Raji (cell line): Measurements from ENCODE around the gene RUNX1.

Experiments
- POLR2A ChIP-seq: IDR thresholded peaks from 2 replicates; pipeline ENCODE4 v1.6.1; 2011; ENCODE audit warnings: low read depth, low read length, control low read depth; ENCODE audit not compliant: insufficient read depth

Gene RUNX1

GRCh38 chr21:35034203-35034926 lies 14.7 kb downstream of the RUNX1 start:
- no peak for TF ChIP-seq POLR2A

DNA sequence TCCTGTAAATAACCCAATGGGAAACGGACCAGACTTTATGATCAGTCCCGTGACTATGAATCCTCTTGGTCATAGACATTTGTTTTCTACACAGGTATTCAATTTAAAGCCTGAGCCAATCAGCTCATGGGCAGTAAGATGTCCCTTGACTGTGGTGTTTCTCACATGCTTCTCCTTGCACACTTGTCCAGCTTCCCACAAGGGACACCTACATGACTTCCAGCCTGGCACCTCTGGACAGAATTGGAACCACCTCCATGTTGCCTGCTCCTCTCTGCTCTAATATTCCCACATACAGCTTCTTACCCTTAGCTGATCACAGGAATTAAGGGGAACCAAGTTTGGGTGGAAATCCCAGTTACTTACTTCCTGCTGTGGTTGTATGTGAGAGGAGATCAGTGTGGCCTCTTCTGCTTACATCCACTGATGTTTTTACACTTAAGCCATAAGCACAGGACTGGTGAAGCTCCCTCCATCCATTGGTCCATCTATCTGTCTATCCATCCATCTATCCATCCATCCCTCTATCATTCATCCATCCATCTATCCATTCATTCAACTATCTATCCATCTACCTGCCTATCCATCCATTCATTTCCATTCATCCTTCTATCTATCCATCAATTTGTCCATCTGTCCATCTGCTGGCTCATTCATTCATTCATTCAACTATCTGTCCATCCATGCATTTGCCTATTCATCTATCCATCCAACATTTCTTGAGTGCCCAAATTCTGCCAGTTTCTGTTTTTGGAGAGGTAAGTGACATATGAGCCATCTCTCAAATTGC lies 16.4 kb downstream of the RUNX1 start:
- TF ChIP-seq POLR2A, result no peak

- no peak for TF ChIP-seq POLR2A
Measured at GRCh38 chr21:35028451-35028978, 20.6 kb downstream of the RUNX1 start.

- no peak for TF ChIP-seq POLR2A
Measured at GRCh38 chr21:35027563-35028450, 21.3 kb downstream of the RUNX1 start.

- TF ChIP-seq POLR2A, result 0 out of 2 replicates have a peak, but pooled peaks have one; percentile 31
Measured at GRCh38 chr21:35026617-35027562, 22.2 kb downstream of the RUNX1 start.

DNA sequence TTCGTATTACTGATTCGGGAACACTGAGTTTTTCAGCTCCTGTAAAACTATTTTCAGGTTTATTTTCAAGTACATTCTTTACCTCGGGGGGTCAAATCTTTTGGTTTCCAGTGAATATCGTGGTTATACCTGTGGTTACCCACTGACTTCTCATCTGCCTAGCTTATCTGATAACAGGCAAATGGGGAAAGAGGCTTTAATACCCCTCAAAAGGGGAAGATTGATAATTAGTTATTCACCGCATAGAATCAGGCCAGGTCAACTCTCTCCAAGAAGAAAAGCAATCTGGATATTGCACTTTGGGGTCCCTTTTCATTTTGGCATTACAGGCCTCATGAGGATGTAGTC lies 23.0 kb downstream of the RUNX1 start:
- TF ChIP-seq POLR2A, result no peak

DNA sequence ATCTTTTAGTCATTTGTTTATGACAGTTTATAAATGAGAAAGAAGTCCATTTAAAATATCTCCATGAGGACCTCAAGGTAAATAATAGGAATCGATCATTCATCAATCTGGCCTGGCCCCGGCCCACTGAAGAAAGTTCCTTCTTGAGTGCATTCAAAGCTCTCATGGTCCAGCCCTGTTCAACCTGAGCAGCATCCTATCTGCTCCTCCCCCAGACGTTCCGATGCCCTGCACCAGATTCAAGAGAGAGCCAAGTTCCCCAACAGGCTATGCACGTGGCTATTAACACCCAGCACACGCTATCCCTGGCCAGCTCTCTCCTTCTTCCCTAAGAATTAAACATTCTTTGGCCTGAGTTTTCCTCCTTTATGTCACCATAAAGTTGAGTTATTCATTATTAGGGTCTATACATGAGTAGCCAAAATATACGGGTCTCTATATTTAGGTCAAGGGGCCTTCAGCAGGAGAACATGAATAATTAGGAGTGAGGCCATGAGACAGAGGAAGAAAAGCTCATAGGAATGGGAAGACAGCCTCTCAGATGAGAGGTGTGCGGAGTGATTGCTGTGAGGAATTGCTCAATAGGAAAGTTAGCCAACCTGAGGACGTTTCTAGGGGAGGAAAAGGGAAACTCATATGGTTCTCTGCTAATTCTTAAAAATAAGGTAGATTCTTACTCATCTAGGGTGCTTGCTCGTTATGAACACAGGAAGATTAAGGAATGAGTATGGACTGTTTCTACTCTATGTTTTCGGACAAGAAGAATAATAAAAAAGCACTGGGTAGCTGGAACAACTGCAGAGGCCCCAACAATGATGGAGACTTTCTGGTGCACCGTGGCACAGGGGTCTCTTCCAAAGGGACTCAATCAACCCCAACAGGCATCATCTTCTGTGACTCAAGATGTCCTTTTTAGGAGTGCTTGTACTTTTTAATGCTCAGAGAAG lies 23.6 kb downstream of the RUNX1 start:
- TF ChIP-seq POLR2A, result no peak

DNA sequence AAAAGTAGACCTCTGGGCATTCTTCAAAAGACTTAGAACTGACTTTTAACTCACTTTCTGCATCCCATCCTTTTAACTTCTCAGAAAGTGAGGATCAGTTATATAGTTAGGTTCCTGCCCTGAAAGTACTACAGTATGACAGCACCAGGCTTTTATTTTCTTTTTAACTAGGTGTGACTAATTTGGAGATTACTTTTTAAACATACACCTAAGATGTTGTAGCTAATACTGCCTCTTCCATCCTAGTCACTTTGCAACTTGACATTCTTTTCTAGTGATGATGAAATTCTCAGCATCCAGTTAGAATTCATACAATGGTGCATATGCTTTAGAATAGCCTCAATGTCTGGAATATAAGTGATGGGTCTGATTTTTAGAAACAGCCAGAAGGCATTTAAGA lies 24.6 kb downstream of the RUNX1 start:
- TF ChIP-seq POLR2A, result no peak

- no peak for TF ChIP-seq POLR2A
Measured at GRCh38 chr21:35024071-35024420, 25.1 kb downstream of the RUNX1 start.

DNA sequence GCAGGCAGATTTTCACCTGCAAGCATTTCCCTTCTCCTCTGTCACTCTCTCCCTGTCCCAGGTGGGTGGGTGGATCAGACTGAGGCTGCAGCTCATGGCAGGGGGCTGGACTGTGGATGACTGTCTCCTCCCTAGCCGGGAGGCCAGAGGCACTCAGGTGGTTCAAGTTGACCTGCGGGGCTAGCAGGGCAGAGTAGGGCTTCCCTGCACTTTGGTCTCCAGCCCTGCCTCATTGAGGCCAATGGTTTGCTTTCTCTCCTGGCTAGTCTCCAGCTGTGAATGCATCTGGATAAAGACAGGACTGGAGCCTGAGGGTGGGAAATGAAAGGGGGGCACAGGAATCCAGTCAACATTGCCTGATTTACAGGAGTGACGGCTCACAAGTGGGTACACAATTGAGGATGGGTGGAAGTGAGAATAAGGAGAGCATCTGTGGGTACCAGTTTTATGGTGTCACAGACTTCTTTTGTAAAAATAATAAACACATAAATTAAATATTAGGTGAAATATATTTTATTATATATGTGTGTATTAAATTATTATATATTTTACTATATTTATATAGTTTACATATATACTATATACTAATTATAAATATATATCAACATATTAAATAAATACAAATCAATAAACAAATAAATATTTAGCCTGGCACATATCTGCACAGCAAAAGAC lies 25.6 kb downstream of the RUNX1 start:
- no peak for TF ChIP-seq POLR2A

GRCh38 chr21:35021546-35021945 lies 27.6 kb downstream of the RUNX1 start:
- no peak for TF ChIP-seq POLR2A

GRCh38 chr21:35020902-35021301 lies 28.2 kb downstream of the RUNX1 start:
- TF ChIP-seq POLR2A, result no peak

- TF ChIP-seq POLR2A, result no peak
Measured at GRCh38 chr21:35020436-35020835, 28.7 kb downstream of the RUNX1 start.
